HCEC 1CT (cell line): ENCODE measurements around the gene RASL11A.
"Not testable (repeated sequence)": the region's sequence is repeated elsewhere in the genome, so short reads cannot be mapped to it uniquely, and the experiment has no call there.

ENCODE experiments used
- DNase-seq: peaks from one replicate; pipeline ENCODE4 v3.0.0-alpha.2; 2017

Gene RASL11A

GRCh38 chr13:27270594-27271520, at the start of gene RASL11A:
Gene RASL11A (plus strand): TSS chr13:27270830. CDS start chr13:27270945, 115 bp downstream.
- DNase-seq = peak; percentile 78

GRCh38 chr13:27222100-27222499, 48.5 kb upstream of the RASL11A start:
- not testable (repeated sequence) for DNase-seq

- DNase-seq = no peak
Observed at GRCh38 chr13:27226991-27227390, 43.6 kb upstream of the RASL11A start.

- no peak for DNase-seq
Observed at GRCh38 chr13:27228131-27228530, 42.5 kb upstream of the RASL11A start.

- DNase-seq = no peak
Observed at GRCh38 chr13:27229642-27230041, 41.0 kb upstream of the RASL11A start.

- no peak for DNase-seq
Observed at GRCh38 chr13:27233964-27234363, 36.7 kb upstream of the RASL11A start.

GRCh38 chr13:27236478-27236877, 34.2 kb upstream of the RASL11A start:
- DNase-seq = no peak

GRCh38 chr13:27242702-27243101, 27.9 kb upstream of the RASL11A start:
- DNase-seq = no peak

- no peak for DNase-seq
Observed at GRCh38 chr13:27245610-27246009, 25.0 kb upstream of the RASL11A start.

- no peak for DNase-seq
Observed at GRCh38 chr13:27250833-27251165, 19.8 kb upstream of the RASL11A start.

GRCh38 chr13:27251166-27252091, 19.2 kb upstream of the RASL11A start, which contains the start of gene RPL21:
Gene RPL21 (plus strand): TSS chr13:27251558. CDS start chr13:27253777, 2,219 bp downstream.
- DNase-seq = peak; percentile 95

GRCh38 chr13:27252467-27252866, 18.2 kb upstream of the RASL11A start:
- no peak for DNase-seq

- DNase-seq = no peak
Observed at GRCh38 chr13:27257233-27257568, 13.4 kb upstream of the RASL11A start.

GRCh38 chr13:27257648-27258253, 12.9 kb upstream of the RASL11A start:
- no peak for DNase-seq

GRCh38 chr13:27258637-27259386, 11.8 kb upstream of the RASL11A start:
- DNase-seq = no peak

GRCh38 chr13:27259831-27260230, 10.8 kb upstream of the RASL11A start:
- no peak for DNase-seq

GRCh38 chr13:27261396-27261795, 9.2 kb upstream of the RASL11A start:
- DNase-seq = no peak

- DNase-seq = no peak
Observed at GRCh38 chr13:27263438-27263837, 7.2 kb upstream of the RASL11A start.

- DNase-seq = peak; percentile 57
Observed at GRCh38 chr13:27264181-27264580, 6.4 kb upstream of the RASL11A start.

- DNase-seq = no peak
Observed at GRCh38 chr13:27264648-27265047, 6.0 kb upstream of the RASL11A start.

- no peak for DNase-seq
Observed at GRCh38 chr13:27266917-27267316, 3.7 kb upstream of the RASL11A start.

- DNase-seq = no peak
Observed at GRCh38 chr13:27267596-27267995, 3.0 kb upstream of the RASL11A start.
